ENCODE results near the gene CAMTA1.

CAMTA1 gene

DNA sequence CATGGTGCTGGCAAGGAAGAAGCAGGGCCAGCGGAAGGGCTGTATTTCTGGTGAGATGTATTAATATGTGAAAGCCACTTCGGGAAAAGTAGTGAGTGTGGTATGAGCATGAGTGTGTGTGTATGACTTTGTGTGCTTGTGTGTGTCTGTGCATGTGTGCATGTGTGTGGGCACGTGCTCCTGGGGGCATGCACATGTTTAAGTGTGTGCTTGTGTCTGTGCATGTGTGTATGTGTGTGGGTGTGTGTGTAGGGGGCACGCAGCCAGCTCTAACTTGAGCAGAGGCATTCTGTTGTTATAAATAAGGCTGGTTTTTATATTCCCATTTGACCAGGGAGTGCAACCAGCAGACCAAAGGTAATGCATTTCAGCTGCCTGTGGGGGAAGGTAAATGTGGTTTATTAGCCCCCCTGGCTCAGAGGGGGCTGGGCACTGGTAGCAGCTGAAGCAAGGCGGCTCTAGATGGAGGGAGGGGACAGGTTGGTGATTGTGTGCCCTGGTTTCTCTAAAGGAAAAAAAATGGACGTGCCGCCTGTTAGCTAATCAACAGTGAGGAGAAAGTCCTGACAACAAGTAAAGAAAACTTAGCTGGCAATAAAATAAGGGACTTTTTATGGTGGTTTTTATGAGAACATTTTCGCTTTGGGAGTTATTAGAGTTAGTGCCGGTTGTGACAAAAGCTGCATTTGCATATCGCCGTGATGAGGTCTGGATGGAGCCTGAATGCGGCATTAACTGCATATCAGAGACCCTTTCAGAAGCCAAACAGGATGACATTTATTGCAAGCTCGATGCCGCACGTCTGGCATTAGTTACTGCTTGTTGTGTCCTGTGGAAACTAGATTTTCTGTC, 180.1 kb downstream of the CAMTA1 start:
- Histone ChIP-seq H3K27ac (ENCODE audit: low read depth, low read length) (no peak overlapping the region), H3K36me3 (ENCODE audit: low read length) (no peaks in the 10 kb centered on the region), H3F3A (ENCODE audit: insufficient read depth) (no peaks in the 10 kb centered on the region), H4K20me1 (ENCODE audit: low read depth, low read length) (no peaks in the 10 kb centered on the region), H3K79me2 (ENCODE audit: insufficient read depth, low read length) (no peaks in the 10 kb centered on the region), H3K4me2 (ENCODE audit: low read depth, low read length, poor library complexity, severe bottlenecking) (no peak overlapping the region), H3K9me3 (ENCODE audit: insufficient read depth, low read length) (no peaks in the 10 kb centered on the region), H3K4me3 (ENCODE audit: insufficient read depth, low read length, poor library complexity, severe bottlenecking) (no peak overlapping the region), H3K9me2 (replicated peaks; ENCODE audit: insufficient read depth, low read length) (no peaks in the 10 kb centered on the region), H2AFZ (ENCODE audit: low read depth, low read length, severe bottlenecking) (no peak overlapping the region), H3K9ac (ENCODE audit: low read length) (no peak overlapping the region), H3K27me3 (ENCODE audit: low read length) (no peaks in the 10 kb centered on the region)
- TF ChIP-seq, protein P1, sequence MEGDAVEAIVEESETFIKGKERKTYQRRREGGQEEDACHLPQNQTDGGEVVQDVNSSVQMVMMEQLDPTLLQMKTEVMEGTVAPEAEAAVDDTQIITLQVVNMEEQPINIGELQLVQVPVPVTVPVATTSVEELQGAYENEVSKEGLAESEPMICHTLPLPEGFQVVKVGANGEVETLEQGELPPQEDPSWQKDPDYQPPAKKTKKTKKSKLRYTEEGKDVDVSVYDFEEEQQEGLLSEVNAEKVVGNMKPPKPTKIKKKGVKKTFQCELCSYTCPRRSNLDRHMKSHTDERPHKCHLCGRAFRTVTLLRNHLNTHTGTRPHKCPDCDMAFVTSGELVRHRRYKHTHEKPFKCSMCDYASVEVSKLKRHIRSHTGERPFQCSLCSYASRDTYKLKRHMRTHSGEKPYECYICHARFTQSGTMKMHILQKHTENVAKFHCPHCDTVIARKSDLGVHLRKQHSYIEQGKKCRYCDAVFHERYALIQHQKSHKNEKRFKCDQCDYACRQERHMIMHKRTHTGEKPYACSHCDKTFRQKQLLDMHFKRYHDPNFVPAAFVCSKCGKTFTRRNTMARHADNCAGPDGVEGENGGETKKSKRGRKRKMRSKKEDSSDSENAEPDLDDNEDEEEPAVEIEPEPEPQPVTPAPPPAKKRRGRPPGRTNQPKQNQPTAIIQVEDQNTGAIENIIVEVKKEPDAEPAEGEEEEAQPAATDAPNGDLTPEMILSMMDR (IDR thresholded peaks at IDR 0.05; ENCODE audit: insufficient read depth, low read length, poor library complexity, severe bottlenecking) = no peak
- no peak for TF ChIP-seq EZH2phosphoT487 (conservative IDR thresholded peaks at IDR 0.05; ENCODE audit: low read length)

DNA sequence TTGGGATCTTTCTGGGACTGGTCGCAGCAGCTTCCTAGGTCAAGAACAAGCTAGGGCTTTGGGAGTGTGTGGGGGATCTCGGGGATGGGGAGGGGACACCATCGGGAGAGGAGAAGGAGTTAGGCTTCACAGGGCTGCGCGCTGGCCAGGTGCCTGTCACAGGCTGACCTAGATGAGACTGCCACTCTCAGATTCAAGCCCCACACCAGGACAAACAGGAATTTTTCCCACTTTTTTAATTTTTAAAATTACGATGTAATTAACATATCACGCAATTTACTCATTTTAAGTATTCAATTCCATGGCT, 180.6 kb downstream of the CAMTA1 start:
- TF ChIP-seq, protein P1 (IDR thresholded peaks at IDR 0.05; ENCODE audit: insufficient read depth, low read length, poor library complexity, severe bottlenecking) = no peak
- no peak for TF ChIP-seq EZH2phosphoT487 (conservative IDR thresholded peaks at IDR 0.05; ENCODE audit: low read length)
- H3K79me2 ChIP-seq (ENCODE audit: insufficient read depth, low read length) = no peaks in the 10 kb centered on the region
- no peak overlapping the region for H3K9ac ChIP-seq (ENCODE audit: low read length)
- no peaks in the 10 kb centered on the region for H3K9me2 ChIP-seq (replicated peaks; ENCODE audit: insufficient read depth, low read length)
- no peaks in the 10 kb centered on the region for H3F3A ChIP-seq (ENCODE audit: insufficient read depth)
- H2AFZ ChIP-seq (ENCODE audit: low read depth, low read length, severe bottlenecking) = no peak overlapping the region
- no peaks in the 10 kb centered on the region for H3K27me3 ChIP-seq (ENCODE audit: low read length)
- H4K20me1 ChIP-seq (ENCODE audit: low read depth, low read length) = no peaks in the 10 kb centered on the region
- H3K36me3 ChIP-seq (ENCODE audit: low read length) = no peaks in the 10 kb centered on the region
- no peak overlapping the region for H3K27ac ChIP-seq (ENCODE audit: low read depth, low read length)
- H3K4me2 ChIP-seq (ENCODE audit: low read depth, low read length, poor library complexity, severe bottlenecking) = no peak overlapping the region
- no peaks in the 10 kb centered on the region for H3K9me3 ChIP-seq (ENCODE audit: insufficient read depth, low read length)
- no peak overlapping the region for H3K4me3 ChIP-seq (ENCODE audit: insufficient read depth, low read length, poor library complexity, severe bottlenecking)

DNA sequence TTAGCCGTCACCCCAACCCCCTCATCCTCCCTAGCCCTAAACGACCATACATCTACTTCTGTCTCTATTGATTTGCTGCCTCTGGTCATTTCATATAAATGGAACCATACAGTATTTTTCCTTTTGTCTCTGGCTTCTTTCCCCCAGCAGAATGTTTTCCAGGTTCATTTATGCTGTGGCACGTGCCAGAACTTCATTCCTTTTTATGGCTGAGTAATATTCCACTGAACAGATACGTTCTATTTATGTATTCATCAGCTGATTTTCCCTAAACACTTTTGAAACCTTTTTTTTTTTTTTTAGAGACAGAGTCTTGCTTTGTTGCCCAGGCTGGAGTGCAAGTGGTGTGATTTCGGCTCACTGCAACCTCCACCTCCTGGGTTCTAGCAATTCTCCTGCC, 181.1 kb downstream of the CAMTA1 start:
- Histone ChIP-seq H3K79me2 (ENCODE audit: insufficient read depth, low read length) (no peaks in the 10 kb centered on the region), H3K9me3 (ENCODE audit: insufficient read depth, low read length) (no peaks in the 10 kb centered on the region), H3F3A (ENCODE audit: insufficient read depth) (no peaks in the 10 kb centered on the region), H3K27me3 (ENCODE audit: low read length) (no peaks in the 10 kb centered on the region), H3K27ac (ENCODE audit: low read depth, low read length) (no peak overlapping the region), H3K9ac (ENCODE audit: low read length) (no peak overlapping the region), H4K20me1 (ENCODE audit: low read depth, low read length) (no peaks in the 10 kb centered on the region), H2AFZ (ENCODE audit: low read depth, low read length, severe bottlenecking) (no peak overlapping the region), H3K36me3 (ENCODE audit: low read length) (no peaks in the 10 kb centered on the region), H3K9me2 (replicated peaks; ENCODE audit: insufficient read depth, low read length) (no peaks in the 10 kb centered on the region), H3K4me2 (ENCODE audit: low read depth, low read length, poor library complexity, severe bottlenecking) (no peak overlapping the region), H3K4me3 (ENCODE audit: insufficient read depth, low read length, poor library complexity, severe bottlenecking) (no peak overlapping the region)
- TF ChIP-seq, protein P1 (IDR thresholded peaks at IDR 0.05; ENCODE audit: insufficient read depth, low read length, poor library complexity, severe bottlenecking) = no peak
- no peak for TF ChIP-seq EZH2phosphoT487 (conservative IDR thresholded peaks at IDR 0.05; ENCODE audit: low read length)

Data from SU-DHL-6 (cell line).